ENCODE measurements around the gene WASF1.

GRCh38 chr6:110214338-110214737 lies 34.9 kb upstream of the WASF1 start:
- TF ChIP-seq CTCF (IDR thresholded peaks at IDR 0.05) (no peak), POLR2A (IDR thresholded peaks at IDR 0.05) (no peak)

Data from thyroid gland (tissue), 4 donors.